Testis (tissue), 2 donors: ENCODE data around the gene NHSL2.

Experiments used
- POLR2A ChIP-seq: fragments of 450-650 bp; IDR thresholded peaks from one replicate; pipeline ENCODE4 v1.6.1; 2017; ENCODE audit warnings: antibody characterized with exemption, mild to moderate bottlenecking, moderate library complexity
- TF ChIP-seq, protein P1 (sequence below), 3 experiments: fragments of 450-650 bp in 2 of 3; fragments of 200-600 bp in 1 of 3; sonication (generic) in 1 of 3; IDR thresholded peaks; one replicate each; pipeline ENCODE4 v1.5.1; 2016 to 2019; ENCODE audit warnings: antibody characterized with exemption in 3 of 3, mild to moderate bottlenecking in 2 of 3, moderate library complexity in 1 of 3

DNA sequence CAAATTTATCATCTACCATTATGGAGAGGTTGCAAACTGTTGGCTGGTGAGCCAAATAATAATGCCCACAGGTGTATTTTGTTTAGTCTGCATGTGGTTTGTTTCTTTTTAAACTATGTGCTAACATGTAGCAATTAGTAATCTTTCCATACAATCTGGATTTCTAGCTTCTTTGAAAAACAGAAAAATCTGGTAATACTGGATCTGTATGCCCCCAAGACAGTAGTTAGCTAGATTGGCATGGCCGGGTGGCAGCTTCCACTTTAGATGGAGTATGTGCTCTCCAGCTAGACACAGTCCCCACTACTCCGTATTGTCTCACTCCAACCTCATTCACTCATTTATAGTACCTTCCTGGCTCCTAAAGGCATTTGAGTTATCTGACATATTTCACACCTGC lies 91.3 kb downstream of the NHSL2 start:
- TF ChIP-seq, protein P1, sequence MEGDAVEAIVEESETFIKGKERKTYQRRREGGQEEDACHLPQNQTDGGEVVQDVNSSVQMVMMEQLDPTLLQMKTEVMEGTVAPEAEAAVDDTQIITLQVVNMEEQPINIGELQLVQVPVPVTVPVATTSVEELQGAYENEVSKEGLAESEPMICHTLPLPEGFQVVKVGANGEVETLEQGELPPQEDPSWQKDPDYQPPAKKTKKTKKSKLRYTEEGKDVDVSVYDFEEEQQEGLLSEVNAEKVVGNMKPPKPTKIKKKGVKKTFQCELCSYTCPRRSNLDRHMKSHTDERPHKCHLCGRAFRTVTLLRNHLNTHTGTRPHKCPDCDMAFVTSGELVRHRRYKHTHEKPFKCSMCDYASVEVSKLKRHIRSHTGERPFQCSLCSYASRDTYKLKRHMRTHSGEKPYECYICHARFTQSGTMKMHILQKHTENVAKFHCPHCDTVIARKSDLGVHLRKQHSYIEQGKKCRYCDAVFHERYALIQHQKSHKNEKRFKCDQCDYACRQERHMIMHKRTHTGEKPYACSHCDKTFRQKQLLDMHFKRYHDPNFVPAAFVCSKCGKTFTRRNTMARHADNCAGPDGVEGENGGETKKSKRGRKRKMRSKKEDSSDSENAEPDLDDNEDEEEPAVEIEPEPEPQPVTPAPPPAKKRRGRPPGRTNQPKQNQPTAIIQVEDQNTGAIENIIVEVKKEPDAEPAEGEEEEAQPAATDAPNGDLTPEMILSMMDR (IDR thresholded peaks at IDR 0.05) = no peak
- TF ChIP-seq POLR2A = no peak
